Glomerular endothelial cell (primary cell): ENCODE data around the gene ATG5. TPM values are rescaled to one million over a fixed set of nuclear protein-coding genes. Genes with fewer than 3 reads are reported as not detected.
"Not testable (repeated sequence)": the region's sequence is repeated elsewhere in the genome, so short reads cannot be mapped to it uniquely, and the experiment has no call there.

ENCODE experiments used
- DNase-seq: peaks from one replicate; pipeline ENCODE4 v3.0.0-alpha.2; 2011; ENCODE audit warnings: low read depth, low spot score; ENCODE audit errors: extremely low read depth
- total RNA-seq: library from RNA; depleted of rRNA; stranded (reverse); fragments of >200 nt; gene quantifications from 2 replicates; pipeline ENCODE4 v1.2.3, GENCODE V29; 2015

The ATG5 gene
- total RNA-seq, 1 donor from 2014 or later, result 35.4 TPM

DNA sequence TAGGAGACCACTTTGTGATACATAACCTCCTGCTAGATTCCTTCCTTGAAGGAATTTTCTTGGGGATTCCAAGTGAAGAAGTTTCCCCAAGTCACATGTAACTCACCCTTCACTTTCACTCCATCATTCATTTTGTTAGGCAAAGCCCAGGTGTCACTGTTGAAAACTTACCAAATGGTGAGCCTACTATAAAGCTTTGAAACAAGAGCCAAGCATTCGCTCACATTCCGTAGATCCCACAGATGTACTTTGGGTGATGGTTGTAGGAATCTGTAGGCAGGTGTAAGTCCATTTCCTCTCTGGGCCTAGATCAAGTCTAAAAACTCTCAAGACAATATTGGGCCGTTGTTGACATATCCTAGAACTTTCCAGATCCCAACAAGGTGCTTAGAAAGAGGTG lies 165.4 kb downstream of the ATG5 start:
- DNase-seq, result no peak

DNA sequence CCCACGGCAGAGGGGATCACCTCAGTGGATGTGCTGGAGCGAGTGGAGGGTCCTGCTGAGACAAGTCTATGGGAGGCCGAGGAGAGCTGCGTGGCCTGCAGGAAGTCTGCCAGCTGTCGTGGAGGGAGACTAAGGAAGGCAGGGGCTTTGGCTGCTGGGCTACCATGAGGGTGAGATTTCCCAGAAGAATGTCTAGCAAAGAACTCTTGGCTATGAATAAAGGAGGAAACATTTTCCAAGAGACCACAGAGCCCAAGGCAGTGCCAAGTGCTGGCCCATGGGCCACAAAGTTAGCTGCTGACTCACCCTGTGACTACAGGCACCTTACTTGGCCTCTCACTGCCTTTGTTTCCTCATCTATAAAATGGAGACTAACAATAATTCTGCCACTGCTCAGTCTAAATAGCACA lies 166.0 kb downstream of the ATG5 start:
- DNase-seq, result no peak

DNA sequence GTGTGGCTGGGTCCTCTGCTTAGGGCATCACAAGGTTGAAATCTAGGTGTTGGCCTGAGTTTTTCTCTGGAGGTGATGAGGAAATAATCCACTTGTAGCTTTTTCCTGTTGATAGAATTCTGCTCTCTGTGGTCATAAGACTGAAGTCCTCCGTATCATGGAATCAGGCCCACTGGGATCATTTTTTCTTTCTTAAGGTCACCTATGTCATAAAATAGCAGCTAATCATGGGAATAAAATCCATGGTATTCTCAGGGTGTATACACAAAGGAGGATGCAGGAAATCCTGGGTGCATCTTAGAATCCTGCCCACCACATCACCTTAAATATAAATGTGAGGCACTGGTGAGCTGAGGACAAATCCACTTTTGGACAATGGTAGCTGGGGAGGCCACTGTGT lies 166.7 kb downstream of the ATG5 start:
- DNase-seq, result no peak

DNA sequence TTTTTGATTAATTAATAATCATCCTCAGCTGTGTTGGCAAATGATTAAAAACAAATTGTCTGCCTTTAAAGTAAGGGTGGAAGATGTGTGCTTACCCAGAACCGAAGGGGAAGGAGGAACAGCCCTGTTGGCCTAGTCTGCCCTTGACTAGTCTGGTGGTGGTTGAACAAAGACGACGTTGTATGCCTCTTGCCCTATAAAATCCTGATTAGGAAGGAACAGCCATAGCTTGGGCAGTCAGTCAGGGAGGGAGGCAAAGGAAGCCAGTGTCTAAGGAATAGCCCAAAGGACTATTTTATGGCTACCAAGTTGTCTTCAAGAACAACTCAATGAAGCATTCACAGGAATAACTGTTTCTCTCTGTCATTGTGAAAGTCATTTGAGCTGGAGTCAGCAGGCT lies 168.7 kb downstream of the ATG5 start:
- DNase-seq, result no peak

DNA sequence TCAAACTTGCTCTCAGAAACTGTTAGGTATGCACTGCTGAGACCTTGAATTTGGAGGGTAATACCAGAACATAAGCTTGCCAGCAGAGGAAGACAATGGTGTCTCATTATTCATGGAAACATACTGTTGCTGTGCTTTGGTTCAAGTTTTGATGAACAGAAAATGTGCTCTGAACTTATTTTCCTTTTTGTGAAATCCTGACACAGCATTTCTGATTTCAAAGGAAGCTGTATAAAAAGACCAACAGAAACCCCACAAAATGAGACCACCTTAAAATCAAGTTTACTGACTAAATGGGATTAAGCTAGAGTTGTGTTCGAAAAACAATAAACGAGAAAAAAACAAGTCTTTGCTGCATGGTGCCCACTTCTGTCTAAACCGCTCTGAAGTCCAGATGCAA lies 169.1 kb downstream of the ATG5 start:
- no peak for DNase-seq

DNA sequence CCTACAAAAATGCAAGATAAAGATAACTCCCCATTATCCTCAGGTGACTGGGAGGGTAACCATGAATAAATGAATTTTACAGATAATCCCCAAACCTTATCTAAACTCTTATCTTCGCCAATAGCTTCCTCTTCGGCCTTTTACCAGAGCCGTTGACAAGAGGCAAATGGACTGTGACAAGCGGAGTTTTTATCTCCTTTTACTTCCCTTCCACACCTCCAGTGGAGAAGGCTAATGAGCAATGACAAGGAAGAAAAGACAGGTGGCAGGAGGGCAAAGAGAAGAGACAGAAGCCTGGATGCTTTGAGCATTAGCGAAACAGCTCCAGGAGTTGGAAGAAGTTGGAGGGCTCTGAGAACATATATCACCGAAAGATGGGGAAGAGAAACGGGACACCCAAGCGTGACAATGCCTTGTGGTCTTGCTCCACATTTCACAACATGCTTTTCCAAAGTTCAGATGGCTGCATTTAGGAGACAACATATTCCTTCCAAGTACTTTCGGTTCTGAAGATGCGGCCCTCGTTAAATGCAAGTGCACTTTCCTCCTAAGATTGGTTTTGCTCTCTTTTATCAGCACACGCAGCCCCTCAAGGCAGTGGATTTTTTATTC lies 170.2 kb downstream of the ATG5 start:
- DNase-seq, result no peak

DNA sequence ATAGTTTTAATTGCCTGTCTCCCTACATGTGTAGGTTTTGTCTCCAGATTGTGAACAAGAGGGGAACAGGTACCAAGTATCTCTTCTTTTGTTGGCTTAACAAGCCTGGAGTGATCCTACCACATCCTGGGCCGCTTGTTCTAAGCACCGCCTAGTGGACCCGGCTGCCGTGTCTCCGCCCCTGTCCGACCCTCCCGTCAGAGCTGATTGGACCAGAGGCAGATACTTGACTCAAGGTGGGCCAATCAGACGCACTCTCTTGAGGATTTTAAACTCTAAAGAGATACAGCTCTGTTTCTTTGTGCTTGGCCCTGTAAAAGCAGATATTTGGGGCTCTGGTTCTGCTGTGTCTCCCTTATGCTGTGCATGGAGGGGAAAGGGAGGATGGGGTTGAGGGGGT lies 171.2 kb downstream of the ATG5 start:
- DNase-seq, result no peak

DNA sequence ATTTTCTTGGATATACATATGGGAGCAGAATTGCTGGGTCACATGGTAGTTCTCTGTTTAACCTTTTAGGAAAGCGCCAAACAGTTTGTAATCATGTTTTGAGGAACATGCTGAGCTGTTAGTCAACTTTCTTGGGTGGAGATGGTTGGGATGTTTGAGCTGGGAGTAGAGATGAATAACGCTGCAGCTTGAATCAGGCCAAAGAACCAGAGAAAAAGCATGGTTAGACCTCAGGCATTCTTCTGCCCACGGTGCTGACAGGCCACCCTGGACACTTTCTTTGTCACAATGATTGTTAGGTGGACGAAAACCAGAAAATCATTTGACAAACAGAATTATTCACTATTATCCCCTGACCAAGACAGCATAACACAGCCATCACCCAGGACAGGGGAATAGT lies 172.6 kb downstream of the ATG5 start:
- DNase-seq, result no peak

DNA sequence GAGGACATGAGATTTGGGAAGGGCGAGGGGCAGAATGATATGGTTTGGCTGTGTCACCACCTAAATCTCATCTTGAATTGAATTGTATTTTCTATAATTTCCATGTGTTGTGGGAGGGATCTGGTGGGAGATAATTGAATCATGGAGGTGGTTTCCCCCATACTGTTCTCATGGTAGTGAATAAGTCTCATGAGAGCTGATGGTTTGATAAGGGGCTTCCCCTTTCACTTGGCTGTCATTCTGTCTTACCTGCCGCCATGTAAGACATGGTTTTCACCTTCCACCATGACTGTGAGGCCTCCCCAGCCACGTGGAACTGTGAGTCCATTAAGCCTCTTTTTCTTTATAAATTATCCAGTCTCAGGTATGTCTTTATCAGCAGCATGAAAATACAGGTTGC lies 173.1 kb downstream of the ATG5 start:
- DNase-seq, result not testable (repeated sequence)

DNA sequence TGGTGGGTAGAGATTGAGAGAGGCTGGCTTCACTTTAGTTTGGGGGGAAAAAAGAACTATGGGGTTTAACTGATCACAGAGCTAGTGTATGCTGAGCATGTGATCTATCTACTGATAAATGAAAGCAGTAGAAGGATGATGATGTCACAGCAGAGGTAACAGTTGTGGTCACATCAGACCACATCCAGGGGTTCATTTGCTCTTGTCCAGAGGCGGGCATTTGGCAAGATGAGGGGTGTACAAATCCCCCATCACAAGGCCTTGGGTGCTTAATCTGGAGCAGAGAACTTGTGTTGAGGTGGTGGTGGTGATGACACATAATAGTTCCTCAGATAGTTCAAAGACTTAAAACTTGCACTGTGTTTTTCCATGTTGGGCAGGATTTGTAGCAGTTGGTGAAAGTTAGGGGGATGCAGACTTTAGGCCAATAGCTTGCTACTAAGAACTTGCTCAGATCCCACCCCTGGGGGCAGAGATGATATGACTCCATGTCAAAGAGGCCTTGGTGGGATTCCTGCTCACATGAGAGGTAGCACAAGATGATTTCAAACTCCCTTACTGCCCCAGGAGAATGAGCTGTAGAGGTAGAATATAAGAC lies 176.0 kb downstream of the ATG5 start:
- no peak for DNase-seq

DNA sequence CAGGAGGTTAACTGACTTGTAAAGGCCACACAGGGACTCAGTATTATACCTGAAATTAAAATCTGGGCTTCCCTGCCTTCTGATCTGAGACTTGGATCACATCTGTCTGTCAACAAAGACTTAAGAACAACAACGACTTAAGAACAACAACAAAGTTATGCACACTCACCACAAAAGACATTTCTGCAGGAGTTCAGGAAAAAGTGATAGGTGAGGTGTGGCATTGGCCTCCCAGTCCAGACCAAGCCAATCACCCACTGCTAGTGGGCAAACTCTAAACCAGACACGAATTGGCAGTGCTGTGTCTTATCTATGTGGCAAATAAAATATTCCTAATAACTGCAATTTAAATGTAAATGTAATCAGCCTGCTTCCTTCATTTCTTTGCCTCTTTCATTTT lies 178.1 kb downstream of the ATG5 start:
- DNase-seq, result no peak

DNA sequence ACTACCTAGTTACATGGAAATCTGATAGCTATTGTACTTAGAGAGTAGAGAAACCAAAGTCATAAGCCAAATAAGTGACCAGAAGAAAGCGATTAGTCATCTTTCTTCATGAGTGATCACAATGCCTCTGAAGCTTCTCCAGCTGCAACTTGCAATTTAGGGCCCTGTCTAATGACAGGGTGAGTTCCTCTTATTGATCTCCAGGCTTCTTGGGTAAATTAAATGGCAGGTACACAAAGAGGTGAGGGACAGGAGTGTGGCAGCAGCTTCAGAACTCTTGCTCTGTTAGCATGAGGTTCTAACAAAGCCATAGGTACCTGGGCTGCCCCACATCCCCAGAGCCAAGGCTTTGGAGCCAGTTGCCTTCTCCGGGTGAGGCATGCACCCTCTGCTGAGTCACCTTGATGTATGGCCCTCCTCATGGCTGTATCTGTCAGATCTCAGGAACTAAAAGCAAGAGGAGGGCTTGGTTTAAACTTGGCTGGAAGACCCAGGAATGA lies 178.7 kb downstream of the ATG5 start:
- no peak for DNase-seq

DNA sequence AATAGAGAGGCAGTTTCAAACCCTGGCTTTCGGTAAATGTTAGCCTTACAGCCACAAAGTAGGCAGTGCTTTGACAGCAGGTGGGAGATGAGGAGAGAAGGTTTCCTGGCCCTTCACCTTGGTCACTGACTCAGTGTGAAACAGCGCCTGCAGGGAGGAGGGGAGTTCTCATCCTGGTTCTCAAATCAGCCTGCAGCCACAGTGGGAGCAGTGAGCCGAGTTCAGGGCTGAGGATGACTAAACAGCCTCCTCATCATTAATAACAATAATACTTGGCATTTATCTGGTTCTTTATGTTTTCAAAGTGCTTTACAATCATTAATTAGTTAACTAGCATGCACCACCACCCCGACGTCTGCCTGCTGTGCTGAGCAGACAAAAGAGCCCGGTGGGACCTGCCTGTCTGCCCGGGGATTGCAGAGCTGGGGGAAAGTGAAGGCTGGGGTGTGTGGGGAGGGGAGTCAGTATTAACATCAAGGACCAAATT lies 179.8 kb downstream of the ATG5 start:
- DNase-seq, result no peak

DNA sequence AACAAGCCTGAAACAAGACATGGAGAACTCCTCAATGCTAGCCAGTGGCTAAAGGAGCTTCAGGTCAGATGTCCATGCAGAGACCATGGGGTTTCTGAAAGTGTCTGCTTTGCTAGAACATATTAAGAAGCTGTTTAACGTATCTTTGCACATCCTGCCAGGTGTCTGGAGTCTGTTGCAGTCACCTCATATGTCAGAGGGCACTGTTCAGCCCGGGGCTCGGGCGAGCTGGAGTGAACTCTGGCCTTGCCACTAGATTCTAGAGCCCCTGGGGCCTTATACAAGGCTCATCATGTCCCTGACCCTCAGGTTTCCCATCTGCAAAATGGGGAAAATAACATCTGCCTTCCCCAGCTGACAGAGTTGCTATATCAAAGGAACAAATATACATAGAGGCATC lies 180.4 kb downstream of the ATG5 start:
- DNase-seq, result no peak

DNA sequence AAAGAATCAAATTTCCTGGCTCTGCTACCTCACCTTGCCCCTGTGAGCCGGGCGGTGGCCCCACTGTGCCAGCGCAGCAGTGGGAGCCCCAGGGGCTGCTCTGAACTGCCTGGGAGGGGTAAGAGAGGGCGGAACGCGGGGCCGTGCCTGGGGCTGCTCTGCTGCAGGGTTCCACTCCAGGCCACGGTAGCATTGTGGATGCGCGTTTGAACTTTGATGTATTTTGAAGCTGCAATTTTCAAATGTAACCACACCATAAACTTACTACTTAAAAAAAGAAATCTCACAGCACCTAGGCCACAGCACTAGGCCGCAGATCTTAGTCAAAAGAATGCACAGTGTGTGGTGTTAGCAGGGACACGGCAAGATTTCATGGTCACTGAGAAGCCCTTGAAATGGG lies 181.9 kb downstream of the ATG5 start:
- DNase-seq, result no peak

DNA sequence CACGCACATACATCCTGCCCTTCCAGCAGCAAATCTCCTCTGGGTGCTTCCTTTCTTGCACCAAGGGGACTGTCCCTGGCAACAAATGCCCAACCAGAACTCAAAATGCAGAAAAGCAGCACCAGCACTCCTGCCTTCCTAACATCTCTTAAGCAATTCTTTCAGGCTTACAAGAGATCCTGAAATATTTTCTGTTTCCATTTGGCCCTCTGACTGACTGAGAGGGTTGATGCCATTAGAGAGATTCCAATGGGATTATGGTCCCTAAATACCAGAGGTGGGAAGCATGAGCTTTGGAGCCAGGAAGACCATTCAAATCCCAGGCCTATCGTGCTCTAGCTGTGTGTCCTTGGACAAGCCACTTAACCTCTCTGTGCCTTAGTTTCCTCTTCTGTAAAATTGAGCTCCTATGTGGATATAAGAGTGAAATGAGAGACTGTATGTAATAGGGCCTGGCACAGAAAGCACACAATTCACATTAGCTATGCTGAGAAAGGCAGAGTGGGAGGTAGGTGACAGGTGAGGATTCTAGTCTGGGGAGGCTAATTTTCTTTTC lies 182.6 kb downstream of the ATG5 start:
- no peak for DNase-seq

DNA sequence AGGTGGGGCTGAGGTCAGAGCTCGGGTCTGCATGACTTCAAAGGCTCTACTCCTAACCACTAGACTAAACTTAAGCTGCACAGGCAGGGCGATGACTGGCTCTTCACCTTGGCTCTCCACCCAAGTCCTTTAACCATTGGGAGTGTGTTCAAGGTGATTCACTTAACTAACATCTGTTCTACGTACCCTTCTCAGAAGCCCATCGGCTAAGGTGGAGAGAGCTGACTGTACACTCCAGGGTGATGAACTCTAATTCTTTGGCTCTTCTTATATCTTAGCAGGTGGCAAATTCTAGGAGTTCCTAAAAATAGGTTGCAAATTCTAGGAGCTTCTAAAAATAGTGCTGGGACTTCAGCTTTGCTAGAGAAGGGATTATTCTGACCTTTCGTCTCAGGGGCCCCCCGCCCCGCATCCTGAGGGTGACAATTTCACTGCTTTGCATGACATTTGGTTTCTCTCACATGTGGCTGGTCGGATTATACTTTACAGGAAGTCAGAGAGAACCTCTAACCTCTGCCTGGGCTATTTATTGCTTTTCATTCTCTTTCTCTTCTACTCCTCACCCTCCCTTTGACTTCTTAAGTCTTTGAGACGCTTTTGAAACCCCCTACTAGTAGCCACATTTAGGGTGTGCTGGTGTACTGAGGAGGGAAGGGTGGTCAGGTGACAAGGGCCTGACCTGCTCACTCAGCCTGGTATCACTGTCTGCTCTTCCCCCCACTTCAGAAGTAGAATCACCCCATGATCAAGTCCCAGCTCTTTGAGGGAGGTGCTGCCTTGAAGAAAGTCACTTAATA lies 183.9 kb downstream of the ATG5 start:
- DNase-seq, result no peak

DNA sequence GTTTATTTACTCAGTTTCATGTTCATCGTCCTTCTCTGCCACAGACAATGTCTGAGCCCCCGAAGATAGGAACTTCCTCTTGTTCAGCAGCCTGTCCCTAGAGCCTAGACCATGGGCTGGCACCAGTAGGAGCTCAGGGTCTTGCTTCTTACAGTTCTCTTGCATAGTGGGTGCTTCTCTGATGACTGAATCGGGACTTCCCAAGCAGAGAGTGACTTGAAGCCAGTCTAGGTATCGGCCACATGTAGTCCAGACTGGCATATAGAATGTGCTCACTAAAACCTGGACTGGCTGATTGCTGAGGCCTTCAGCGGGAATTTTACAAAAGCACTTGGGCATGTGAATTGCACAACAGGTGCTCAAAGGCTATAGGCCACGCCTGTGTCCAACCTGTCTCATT lies 187.4 kb downstream of the ATG5 start:
- DNase-seq, result no peak

DNA sequence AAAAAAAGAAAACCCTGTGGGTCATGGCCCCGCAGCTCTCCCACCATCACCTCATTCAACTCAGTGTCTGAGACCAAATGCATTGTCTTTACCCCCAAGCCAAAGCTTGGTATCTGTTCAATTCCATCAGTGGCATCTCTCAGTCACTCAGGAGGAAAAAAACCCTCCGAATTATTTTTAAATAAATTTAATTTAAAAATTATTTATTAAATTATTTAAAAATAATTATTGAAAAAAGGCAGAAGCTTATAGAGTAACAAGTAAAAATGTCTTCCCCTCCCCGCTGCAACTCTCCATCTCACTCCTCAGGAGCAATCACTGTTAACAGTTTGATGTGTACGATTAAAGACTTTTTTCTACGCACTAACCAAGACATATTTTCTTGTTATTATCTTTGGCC lies 188.7 kb downstream of the ATG5 start:
- no peak for DNase-seq

DNA sequence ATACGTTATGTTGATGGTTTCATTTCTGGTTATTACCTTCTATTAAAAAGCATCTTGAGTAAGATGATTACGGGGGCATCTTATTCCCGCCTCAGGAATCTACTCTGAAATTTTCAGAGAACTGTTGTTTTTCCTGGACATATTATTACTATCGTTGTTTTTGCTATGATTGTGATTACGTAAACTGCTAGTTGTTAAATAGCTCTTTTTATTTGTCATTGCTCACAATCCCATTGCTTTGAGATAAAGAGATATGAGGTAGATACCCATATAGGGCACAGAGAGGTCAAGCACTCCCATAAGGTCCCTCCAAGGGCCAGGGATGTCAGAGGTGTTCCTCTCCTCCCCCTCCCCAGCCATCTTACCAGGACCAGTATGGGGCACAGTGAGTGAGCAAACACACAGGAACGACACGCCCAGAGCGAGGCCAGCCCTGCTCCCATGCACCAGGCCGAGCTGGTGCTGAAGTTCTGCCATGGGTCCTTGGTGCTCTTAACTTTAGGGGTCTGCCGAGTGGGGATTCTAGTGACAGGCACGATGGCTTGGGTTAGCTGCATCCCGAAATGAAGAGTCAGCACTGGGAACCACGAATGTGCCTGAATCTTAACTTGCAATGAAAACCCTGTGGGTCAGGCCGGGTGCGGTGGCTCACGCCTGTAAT lies 189.5 kb downstream of the ATG5 start:
- DNase-seq, result no peak
